Fibroblast of pulmonary artery (primary cell): ENCODE results near the gene C22orf42.
A peak's percentile ranks its signal among the peaks of the same experiment; 100 is the strongest.
"Not testable (repeated sequence)": the region's sequence is repeated elsewhere in the genome, so short reads cannot be mapped to it uniquely, and the experiment has no call there.

Experiments used
- DNase-seq: peaks from one replicate; pipeline ENCODE4 v3.0.0-alpha.2; 2010; ENCODE audit warnings: low read depth
- H3K4me3 ChIP-seq: replicated peaks from 2 replicates; pipeline ENCODE4 v1.5.1; 2011; ENCODE audit warnings: low read depth, mild to moderate bottlenecking, control low read depth, low read length, moderate library complexity
- TF ChIP-seq, protein P1 (sequence below): IDR thresholded peaks from 2 replicates; pipeline ENCODE4 v1.5.1; 2011; ENCODE audit warnings: mild to moderate bottlenecking, control low read depth, low read length, inconsistent platforms; ENCODE audit errors: missing control alignments

Gene C22orf42

DNA sequence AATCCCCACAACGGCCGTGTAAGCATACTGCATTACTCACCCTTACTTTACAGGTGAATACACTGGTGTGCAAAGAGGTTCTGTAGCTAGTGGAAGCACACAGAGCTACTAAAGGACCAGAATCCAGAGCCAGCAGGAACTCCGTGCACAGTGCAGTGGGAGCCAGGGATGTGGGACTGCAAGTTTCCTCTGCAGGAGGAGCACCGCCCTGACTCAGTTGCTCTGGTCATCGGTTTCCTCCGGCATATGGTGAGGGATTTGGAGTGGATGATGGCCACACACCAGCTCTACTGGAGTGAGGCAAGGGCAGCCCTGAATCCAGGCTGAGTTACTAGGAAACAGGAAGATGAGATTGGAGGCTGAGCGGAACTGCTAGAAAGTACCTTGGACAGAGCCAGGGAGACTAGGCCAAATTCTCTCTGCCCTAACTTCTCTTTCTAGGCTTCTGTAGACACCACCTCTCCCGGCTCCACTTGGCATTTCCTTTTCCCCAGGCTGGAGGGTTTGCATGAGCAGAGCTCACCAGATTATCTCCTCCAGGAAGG lies 18.2 kb upstream of the C22orf42 start:
- TF ChIP-seq, protein P1, sequence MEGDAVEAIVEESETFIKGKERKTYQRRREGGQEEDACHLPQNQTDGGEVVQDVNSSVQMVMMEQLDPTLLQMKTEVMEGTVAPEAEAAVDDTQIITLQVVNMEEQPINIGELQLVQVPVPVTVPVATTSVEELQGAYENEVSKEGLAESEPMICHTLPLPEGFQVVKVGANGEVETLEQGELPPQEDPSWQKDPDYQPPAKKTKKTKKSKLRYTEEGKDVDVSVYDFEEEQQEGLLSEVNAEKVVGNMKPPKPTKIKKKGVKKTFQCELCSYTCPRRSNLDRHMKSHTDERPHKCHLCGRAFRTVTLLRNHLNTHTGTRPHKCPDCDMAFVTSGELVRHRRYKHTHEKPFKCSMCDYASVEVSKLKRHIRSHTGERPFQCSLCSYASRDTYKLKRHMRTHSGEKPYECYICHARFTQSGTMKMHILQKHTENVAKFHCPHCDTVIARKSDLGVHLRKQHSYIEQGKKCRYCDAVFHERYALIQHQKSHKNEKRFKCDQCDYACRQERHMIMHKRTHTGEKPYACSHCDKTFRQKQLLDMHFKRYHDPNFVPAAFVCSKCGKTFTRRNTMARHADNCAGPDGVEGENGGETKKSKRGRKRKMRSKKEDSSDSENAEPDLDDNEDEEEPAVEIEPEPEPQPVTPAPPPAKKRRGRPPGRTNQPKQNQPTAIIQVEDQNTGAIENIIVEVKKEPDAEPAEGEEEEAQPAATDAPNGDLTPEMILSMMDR = no peak
- peak; percentile 1 for DNase-seq
- H3K4me3 ChIP-seq = no peak overlapping the region

DNA sequence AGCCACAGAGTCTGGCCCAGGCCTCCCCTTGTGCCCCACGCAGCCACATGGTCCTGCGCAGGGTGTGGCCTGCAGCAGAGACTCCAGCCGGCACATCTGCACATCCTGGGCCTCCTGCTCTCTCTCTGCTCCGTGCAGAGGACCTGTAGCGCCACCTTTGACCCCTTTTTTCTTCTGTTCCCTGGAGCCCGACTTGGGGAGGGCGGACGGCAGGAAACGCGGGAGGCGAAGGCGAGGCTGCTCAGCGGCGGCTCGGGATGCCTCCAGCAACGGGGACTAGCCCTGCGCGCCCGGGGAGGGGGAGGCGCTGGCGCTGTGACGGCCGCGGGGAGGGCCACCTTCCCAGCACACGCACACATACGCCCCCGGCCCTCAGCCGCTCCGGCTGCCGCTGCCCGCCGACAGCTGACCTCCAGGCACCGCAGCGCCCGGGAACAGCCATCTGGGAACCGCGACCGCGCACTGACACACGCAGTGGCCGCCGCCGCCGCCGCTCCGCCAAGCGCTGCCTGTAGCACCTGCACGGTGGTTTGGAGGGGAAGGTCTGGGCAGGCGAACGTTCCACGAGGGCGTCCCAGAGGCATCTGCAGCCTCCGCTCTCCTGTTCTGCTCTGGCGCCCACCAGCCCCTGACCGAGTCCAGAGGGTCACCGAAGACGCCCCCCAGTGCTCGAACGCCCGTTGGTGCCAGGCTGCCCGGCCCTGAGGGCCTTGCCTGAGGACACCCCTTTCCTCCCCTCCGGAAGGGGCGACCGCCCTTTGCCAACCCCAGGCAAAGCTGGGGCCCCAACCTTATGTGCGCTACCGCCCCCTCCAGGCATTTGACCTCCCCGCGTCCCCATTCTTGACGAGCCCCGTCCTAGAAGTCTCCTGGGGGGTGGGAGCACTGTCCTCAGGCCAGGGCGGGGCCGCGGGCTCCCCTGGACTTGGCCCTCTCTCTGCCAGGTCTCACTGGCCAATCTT lies 16.9 kb upstream of the C22orf42 start:
- TF ChIP-seq, protein P1 = no peak
- DNase-seq = no peak
- no peak overlapping the region for H3K4me3 ChIP-seq

DNA sequence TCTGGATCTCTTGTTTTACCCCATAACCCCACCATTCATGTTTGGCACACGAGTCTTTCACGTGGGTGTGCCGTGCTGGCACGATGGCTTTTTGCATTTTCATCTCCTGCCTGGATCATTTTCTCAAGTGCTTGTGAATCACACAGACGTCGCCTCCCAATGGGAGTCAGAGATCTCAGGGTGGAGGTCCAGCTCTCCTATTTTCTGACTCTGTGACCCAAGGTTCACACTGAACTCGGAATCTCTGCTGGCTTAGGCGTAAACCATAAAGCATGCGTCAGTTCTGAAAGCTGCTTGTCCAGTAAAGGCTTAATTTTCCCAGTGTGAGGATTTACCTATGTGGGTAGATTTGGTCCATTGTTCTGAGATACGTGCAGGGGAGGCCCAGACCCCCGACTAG lies 16.0 kb upstream of the C22orf42 start:
- no peak for DNase-seq
- no peak overlapping the region for H3K4me3 ChIP-seq
- TF ChIP-seq, protein P1 = no peak

DNA sequence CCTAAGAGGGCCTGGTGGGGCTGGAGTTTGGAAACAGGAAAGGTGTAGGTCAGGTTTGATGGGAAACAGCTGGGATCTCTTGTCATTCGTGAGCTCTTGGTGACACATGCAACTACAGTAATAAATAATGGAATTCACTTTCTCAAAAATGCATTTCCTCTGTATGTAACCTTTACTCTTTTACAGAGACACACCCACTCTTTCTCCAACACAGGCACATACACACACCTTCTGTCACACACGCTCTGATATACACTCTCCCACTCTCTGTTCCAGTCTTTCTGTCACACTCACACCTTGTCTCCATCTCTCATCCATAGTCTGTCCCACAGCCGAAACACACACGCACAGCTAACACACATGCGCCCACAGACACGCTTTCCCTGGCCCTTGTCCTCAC lies 6.6 kb upstream of the C22orf42 start:
- TF ChIP-seq, protein P1 = no peak
- no peak overlapping the region for H3K4me3 ChIP-seq
- no peak for DNase-seq

DNA sequence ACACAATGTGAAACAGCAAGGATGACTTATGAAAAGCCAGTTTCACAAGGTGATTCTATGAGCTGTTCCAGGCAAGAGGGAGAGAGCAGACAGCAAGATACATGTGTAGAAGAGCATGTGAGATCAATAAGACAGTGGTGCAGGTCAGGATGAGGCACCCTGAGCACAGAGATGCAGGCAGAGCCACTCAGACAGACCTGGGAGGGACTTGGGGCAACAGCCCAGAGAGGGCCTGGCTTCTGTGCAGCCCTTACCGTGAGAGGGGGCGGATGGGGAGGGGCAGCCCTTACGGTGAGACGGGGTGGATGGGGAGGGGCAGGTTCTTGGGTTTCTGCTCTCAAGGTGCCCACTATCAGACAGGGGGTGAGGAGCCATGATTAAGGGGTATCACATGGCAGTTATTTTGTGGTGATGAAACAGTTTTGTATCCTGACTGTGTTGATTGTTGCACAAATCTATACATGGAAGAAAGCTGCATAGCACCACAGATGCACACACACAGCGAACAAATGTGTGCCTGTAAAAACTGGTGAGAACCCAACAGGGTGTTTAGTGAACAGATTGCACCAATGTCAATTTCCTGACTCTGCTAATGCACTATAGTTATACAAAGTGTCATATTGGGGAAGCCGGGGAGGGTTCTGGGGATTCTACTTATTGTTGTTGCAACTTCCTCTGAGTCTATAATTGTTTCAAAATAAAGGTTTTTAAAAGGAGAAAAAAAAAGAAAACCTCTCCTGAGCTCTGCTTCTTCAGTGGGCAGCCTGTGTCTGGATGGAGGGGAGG lies 5.2 kb upstream of the C22orf42 start:
- no peak overlapping the region for H3K4me3 ChIP-seq
- no peak for DNase-seq

DNA sequence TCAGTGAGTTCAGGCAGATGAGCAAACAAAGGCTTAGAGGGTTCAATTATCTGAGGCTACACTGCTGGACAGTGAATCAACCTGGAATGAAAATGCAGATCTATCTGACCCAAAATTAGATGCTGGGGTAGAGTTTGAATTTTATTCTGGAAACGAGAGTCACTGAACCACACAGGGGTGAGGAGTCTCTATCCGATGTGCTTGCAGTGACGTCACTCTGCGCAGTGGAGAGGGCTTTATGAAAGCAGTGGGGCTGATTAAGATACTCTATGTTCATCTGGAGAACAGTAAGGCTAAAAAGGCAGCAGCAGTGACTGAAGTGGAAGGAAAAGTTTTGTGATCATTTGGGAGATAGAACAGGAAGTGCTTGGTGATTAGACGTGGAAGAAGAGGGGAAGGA lies 1.3 kb upstream of the C22orf42 start:
- not testable (repeated sequence) for H3K4me3 ChIP-seq, DNase-seq

More for the DNA sequence above, 5.2 kb upstream of the C22orf42 start:
- TF ChIP-seq, protein P1 = no peak

DNA sequence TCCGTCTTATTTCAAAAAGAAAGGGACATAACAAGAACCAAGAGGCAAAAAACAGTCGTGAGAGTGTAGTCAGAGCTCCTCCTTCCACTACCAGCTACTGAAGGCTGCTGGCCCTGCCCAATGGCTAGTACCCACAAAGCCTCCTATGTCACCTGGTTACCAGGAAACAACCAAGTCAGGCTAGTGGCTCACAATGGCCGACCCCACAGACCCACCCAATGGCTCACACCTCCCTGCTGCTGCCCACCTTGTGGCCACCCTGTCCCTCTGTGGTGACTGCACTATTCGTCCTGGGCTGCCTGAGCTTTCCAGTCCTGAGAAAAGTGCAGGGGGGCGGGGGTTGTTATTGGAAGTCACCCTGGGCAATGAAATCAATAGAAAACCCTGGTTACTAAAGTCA lies 1.5 kb downstream of the C22orf42 start:
- DNase-seq, H3K4me3 ChIP-seq: not testable (repeated sequence)

DNA sequence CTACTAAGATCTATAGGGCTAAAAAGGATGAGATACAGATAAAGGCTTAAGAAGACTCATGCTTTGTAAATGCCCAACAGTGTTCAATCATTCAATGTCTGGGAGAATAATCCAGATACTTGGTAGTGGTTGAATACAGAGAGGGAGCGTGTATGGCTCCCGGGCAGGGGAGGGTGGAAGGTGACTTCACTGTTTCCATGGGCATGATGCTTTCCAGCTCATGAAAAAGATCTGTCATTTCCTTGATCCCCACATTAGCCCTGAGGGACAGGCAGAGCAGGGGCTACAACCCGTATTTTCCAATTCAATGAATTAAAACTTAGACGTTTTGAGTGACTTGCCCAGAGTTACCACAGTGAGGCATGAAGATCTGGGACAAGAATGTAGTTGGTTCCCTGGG lies 4.4 kb downstream of the C22orf42 start:
- H3K4me3 ChIP-seq, DNase-seq: not testable (repeated sequence)

DNA sequence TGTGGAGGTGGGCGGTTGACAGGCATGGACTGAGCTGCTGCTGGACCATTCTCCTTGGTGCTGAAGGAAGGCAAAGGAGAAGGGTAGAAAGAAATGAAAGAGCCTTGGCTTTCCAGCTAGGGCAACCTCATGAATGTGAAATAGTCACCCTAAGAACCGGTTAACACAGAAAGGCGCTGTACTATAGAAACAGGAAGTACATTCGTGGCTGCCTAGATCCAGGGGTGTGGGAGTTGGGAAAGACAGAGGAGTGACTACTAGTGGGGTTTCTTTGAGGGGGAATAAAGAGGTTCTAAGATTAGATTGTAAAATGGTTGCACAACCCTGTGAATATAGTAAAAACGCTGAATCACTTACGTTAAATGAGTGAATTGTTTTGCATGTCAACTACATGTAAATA lies 7.5 kb downstream of the C22orf42 start:
- DNase-seq, H3K4me3 ChIP-seq: not testable (repeated sequence)

DNA sequence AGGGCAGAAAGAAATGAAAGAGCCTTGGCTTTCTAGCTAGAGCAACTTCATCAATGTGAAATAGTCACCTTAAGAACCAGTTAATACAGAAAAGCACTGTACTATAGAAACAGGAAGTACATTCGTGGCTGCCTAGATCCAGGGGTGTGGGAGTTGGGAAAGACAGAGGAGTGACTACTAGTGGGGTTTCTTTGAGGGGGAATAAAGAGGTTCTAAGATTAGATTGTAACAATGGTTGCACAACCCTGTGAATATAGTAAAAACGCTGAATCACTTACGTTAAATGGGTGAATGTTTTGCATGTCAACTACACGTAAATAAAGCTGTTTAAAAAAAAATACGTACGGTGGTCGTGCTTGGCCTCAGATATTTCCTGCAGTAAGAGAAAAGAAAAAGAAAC lies 8.5 kb downstream of the C22orf42 start:
- not testable (repeated sequence) for DNase-seq

DNA sequence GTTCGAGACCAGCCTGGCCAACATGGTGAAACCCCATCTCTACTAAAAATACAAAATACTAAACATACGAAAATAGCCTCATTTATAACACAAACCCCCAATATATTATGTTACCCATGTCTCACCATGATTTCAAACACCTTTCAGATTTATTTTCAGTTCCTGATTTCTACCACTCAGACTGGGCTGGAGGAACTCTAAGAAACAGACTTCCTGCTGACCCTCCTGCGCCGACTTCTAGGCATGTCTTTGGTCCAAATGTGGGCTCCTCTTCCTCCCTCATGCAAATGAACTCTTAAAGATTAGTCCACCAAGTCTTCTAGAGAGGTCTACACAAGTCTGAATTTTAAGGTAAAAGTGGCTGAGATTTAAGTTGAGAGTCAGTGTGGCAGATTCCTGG lies 10.7 kb downstream of the C22orf42 start:
- not testable (repeated sequence) for DNase-seq

More for the DNA sequence above, 8.5 kb downstream of the C22orf42 start:
- H3K4me3 ChIP-seq = not testable (repeated sequence)

DNA sequence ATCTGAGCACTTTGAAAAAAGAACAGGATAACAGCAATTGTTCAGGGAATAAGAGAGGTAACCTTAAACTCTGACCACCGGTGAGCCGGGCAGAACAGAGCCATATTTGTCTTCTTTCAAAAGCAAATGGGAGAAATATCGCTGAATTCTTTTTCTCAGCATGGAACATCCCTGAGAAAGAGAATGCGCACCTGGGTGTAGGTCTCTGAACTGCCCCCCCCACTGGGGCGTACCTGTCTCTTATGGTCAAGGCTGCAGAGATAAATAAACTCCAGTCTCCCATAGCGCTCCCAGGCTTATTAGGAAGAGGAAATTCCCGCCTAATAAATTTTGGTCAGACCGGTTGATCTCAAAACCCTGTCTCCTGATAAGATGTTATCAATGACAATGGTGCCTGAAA lies 12.0 kb downstream of the C22orf42 start:
- H3K4me3 ChIP-seq, DNase-seq: not testable (repeated sequence)

More for the DNA sequence above, 10.7 kb downstream of the C22orf42 start:
- not testable (repeated sequence) for H3K4me3 ChIP-seq
